Neuron (in vitro differentiated cells): ENCODE measurements around the gene GOLT1B.

Experiments used
- H2AFZ ChIP-seq: one replicate; pipeline ENCODE4 v1.6.1; 2013; ENCODE audit warnings: low read depth, mild to moderate bottlenecking, inconsistent platforms, low read length, moderate library complexity
- H3K27me3 ChIP-seq: one replicate; pipeline ENCODE4 v1.6.1; 2013; ENCODE audit warnings: low read length; ENCODE audit not compliant: insufficient read depth
- H3K36me3 ChIP-seq: one replicate; pipeline ENCODE4 v1.6.1; 2013; ENCODE audit warnings: low read length; ENCODE audit not compliant: insufficient read depth
- H3K4me1 ChIP-seq: one replicate; pipeline ENCODE4 v1.6.1; 2013; ENCODE audit warnings: low read length; ENCODE audit not compliant: insufficient read depth
- H3K4me3 ChIP-seq: 2 replicates; pipeline ENCODE4 v1.5.1; 2013; ENCODE audit warnings: mild to moderate bottlenecking, low read length, moderate library complexity
- H3K9me3 ChIP-seq: one replicate; pipeline ENCODE4 v1.6.1; 2013; ENCODE audit warnings: low read length

Gene GOLT1B

GRCh38 chr12:21499765-21500164 lies 1.8 kb upstream of the GOLT1B start:
- H3K4me3 ChIP-seq, result peak overlapping the region; percentile 83
- peaks cover 29% of the 10 kb centered on the region for H3K4me1 ChIP-seq
- no peak overlapping the region for H2AFZ ChIP-seq
- H3K9me3 ChIP-seq, result no peaks in the 10 kb centered on the region
- H3K27me3 ChIP-seq, result no peaks in the 10 kb centered on the region
- peaks cover 36% of the 10 kb centered on the region for H3K36me3 ChIP-seq

- Histone ChIP-seq H3K9me3 (no peaks in the 10 kb centered on the region), H3K36me3 (peaks cover 30% of the 10 kb centered on the region), H3K4me3 (peak overlapping the region; percentile 83), H2AFZ (peak overlapping the region; percentile 78), H3K27me3 (no peaks in the 10 kb centered on the region), H3K4me1 (peaks cover 29% of the 10 kb centered on the region)
Measured at GRCh38 chr12:21500786-21501257, 767 bp upstream of the GOLT1B start.

GRCh38 chr12:21502164-21502496 lies 541 bp downstream of the GOLT1B start:
- H3K9me3 ChIP-seq, result no peaks in the 10 kb centered on the region
- peak overlapping the region; percentile 78 for H2AFZ ChIP-seq
- peaks cover 17% of the 10 kb centered on the region for H3K36me3 ChIP-seq
- H3K27me3 ChIP-seq, result no peaks in the 10 kb centered on the region
- H3K4me3 ChIP-seq, result peak overlapping the region; percentile 83
- H3K4me1 ChIP-seq, result peaks cover 29% of the 10 kb centered on the region

- Histone ChIP-seq H3K36me3 (peaks cover 12% of the 10 kb centered on the region), H3K27me3 (no peaks in the 10 kb centered on the region), H2AFZ (no peak overlapping the region), H3K4me3 (peak overlapping the region; percentile 83), H3K9me3 (no peaks in the 10 kb centered on the region), H3K4me1 (peaks cover 29% of the 10 kb centered on the region)
Measured at GRCh38 chr12:21502872-21503271, 1.3 kb downstream of the GOLT1B start.

- Histone ChIP-seq H3K9me3 (no peaks in the 10 kb centered on the region), H3K36me3 (peaks cover 21% of the 10 kb centered on the region), H3K4me3 (no peak overlapping the region), H3K27me3 (no peaks in the 10 kb centered on the region), H2AFZ (no peak overlapping the region), H3K4me1 (peaks cover 14% of the 10 kb centered on the region)
Measured at GRCh38 chr12:21505888-21506287, 4.3 kb downstream of the GOLT1B start.

- Histone ChIP-seq H3K9me3 (no peaks in the 10 kb centered on the region), H3K4me1 (peaks cover 11% of the 10 kb centered on the region), H2AFZ (no peak overlapping the region), H3K27me3 (no peaks in the 10 kb centered on the region), H3K4me3 (no peak overlapping the region), H3K36me3 (peaks cover 36% of the 10 kb centered on the region)
Measured at GRCh38 chr12:21507849-21508248, 6.3 kb downstream of the GOLT1B start.

GRCh38 chr12:21509768-21510167 lies 8.2 kb downstream of the GOLT1B start:
- Histone ChIP-seq H3K9me3 (no peaks in the 10 kb centered on the region), H3K36me3 (peaks cover 54% of the 10 kb centered on the region)

GRCh38 chr12:21516281-21516680 lies 14.7 kb downstream of the GOLT1B start:
- no peaks in the 10 kb centered on the region for H3K9me3 ChIP-seq
- H2AFZ ChIP-seq, result no peak overlapping the region
- no peaks in the 10 kb centered on the region for H3K4me1 ChIP-seq
- H3K4me3 ChIP-seq, result no peak overlapping the region
- H3K36me3 ChIP-seq, result peaks cover 47% of the 10 kb centered on the region
- no peaks in the 10 kb centered on the region for H3K27me3 ChIP-seq

More at GRCh38 chr12:21509768-21510167, 8.2 kb downstream of the GOLT1B start:
- Histone ChIP-seq H3K4me1 (no peaks in the 10 kb centered on the region), H3K4me3 (no peak overlapping the region), H2AFZ (no peak overlapping the region), H3K27me3 (no peaks in the 10 kb centered on the region)

GRCh38 chr12:21518451-21518850 lies 16.9 kb downstream of the GOLT1B start:
- H3K27me3 ChIP-seq, result no peaks in the 10 kb centered on the region
- no peaks in the 10 kb centered on the region for H3K4me1 ChIP-seq
- H3K9me3 ChIP-seq, result no peaks in the 10 kb centered on the region
- H3K4me3 ChIP-seq, result no peak overlapping the region
- no peak overlapping the region for H2AFZ ChIP-seq
- H3K36me3 ChIP-seq, result peaks cover 30% of the 10 kb centered on the region

GRCh38 chr12:21521541-21521940 lies 20.0 kb downstream of the GOLT1B start:
- Histone ChIP-seq H3K4me3 (no peak overlapping the region), H3K4me1 (peaks cover 3% of the 10 kb centered on the region), H3K36me3 (peaks cover 2% of the 10 kb centered on the region), H3K9me3 (no peaks in the 10 kb centered on the region), H2AFZ (no peak overlapping the region), H3K27me3 (peaks cover under 1% of the 10 kb centered on the region)

- H2AFZ ChIP-seq, result no peak overlapping the region
- H3K4me1 ChIP-seq, result peaks cover 12% of the 10 kb centered on the region
- H3K4me3 ChIP-seq, result no peak overlapping the region
Measured at GRCh38 chr12:21523148-21523547, 21.6 kb downstream of the GOLT1B start.

GRCh38 chr12:21526053-21526452 lies 24.5 kb downstream of the GOLT1B start, which contains the start of gene SPX:
SPX (plus strand) TSS chr12:21526296; CDS start chr12:21526473, 177 bp downstream.
- Histone ChIP-seq H3K4me3 (peak within 1 kb of the TSS; percentile 73), H3K27me3 (peaks cover 8% of the 10 kb centered on the region)

More at GRCh38 chr12:21523148-21523547, 21.6 kb downstream of the GOLT1B start:
- no peaks in the 10 kb centered on the region for H3K36me3 ChIP-seq
- peaks cover 3% of the 10 kb centered on the region for H3K27me3 ChIP-seq
- H3K9me3 ChIP-seq, result no peaks in the 10 kb centered on the region

GRCh38 chr12:21526721-21527345 lies 25.2 kb downstream of the GOLT1B start:
- no peaks in the 10 kb centered on the region for H3K9me3 ChIP-seq
- H3K4me1 ChIP-seq, result peaks cover 14% of the 10 kb centered on the region
- H3K36me3 ChIP-seq, result no peaks in the 10 kb centered on the region
- peaks cover 8% of the 10 kb centered on the region for H3K27me3 ChIP-seq
- peak overlapping the region; percentile 73 for H3K4me3 ChIP-seq
- peak overlapping the region; percentile 100 for H2AFZ ChIP-seq

More at GRCh38 chr12:21526053-21526452, 24.5 kb downstream of the GOLT1B start, which contains the start of gene SPX:
- Histone ChIP-seq H3K4me1 (peaks cover 14% of the 10 kb centered on the region), H3K9me3 (no peaks in the 10 kb centered on the region), H3K36me3 (no peaks in the 10 kb centered on the region), H2AFZ (peak within 1 kb of the TSS; percentile 100)
